Non-pigmented ciliary epithelial cell (primary cell): Measurements from ENCODE around the gene ZNF512.
"Not testable (repeated sequence)": the region's sequence is repeated elsewhere in the genome, so short reads cannot be mapped to it uniquely, and the experiment has no call there.

Experiments
- DNase-seq: peaks from one replicate; pipeline ENCODE4 v3.0.0-alpha.2; 2010; ENCODE audit warnings: low read depth

Gene ZNF512

DNA sequence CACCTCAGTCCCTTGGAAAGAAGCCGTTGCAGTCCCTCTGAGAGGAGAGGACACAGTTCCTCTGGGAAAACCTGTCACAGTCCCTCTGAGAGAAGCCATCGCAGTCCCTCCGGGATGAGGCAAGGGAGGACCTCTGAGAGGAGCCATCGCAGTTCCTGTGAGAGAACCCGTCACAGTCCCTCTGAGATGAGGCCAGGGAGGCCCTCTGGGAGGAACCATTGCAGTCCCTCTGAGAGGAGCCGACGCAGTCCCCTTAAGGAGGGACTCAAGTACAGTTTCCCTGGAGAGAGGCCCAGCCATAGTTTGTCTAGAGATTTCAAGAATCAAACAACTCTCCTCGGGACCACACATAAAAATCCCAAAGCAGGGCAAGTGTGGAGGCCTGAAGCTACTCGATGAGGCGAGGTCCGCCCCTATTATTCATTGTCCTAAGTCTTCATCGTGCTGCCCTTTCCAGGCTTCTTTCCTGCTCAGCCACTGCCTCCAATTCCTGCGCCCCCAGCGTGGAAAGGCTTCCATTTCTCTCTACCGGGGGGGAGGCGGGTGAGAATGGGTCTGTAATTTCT lies 630 bp upstream of the ZNF512 start:
- no peak for DNase-seq

DNA sequence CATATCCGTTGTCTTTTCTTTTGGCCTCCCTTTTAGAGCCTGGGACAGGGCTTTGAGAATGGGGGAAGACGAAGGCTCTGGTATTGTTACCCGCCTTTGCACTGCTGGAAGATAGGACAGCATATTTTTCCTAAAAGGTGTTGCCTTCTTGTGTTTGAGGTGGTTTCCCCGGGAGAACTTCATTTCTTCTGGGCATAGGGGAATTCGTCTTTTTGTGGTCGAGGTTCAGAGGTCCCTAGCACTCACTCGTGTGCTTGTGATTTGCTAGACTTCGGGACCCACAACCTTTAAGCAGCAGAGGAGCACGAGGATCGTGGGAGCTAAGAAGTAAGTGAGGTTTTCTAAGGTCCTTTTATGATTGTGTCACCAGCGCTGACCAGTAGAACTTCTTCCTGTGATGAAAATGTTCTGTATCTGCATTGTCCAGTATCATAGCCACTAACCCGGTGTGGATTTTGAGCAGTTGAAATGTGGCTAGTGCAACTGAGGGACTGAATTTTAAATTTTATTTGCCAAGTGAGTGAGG lies 611 bp downstream of the ZNF512 start:
- no peak for DNase-seq

DNA sequence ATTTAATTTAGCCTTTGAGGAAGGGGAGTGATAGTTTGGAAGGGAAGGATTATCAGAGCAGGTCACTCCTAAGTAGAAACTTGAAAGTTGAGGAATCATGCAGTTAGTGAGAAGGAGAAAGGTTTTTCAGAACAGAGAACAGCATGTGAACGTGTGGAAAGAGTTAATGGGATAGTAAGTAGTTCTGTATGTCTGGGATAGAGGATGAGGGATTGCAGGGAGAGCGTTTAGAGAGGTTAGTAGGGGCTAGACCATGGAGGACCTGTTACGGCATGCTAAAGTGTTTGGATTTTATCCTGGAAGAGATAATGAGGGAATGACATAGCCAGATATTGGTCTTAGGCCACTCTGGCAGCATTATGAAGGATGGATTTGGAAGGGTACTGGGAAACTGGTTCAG lies 1.8 kb downstream of the ZNF512 start:
- no peak for DNase-seq

DNA sequence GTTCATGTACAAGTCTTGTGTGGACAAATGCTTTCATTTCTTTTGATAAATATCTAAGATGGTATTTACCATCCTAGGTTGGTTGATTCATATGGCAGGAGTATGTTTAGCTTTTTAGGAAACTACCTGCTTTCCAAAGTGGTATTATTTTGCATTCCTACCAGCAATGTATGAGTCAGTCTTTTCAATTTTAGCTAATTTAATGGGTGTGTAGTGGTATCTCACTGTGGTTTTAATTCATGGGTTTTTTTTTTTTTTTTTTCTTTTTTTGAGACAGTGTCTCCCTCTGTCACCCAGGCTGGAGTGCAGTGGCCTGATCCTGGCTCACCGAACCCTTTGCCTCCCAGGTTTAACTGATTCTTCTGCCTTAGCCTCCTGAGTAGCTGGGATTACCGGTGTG lies 4.2 kb downstream of the ZNF512 start:
- DNase-seq: no peak

DNA sequence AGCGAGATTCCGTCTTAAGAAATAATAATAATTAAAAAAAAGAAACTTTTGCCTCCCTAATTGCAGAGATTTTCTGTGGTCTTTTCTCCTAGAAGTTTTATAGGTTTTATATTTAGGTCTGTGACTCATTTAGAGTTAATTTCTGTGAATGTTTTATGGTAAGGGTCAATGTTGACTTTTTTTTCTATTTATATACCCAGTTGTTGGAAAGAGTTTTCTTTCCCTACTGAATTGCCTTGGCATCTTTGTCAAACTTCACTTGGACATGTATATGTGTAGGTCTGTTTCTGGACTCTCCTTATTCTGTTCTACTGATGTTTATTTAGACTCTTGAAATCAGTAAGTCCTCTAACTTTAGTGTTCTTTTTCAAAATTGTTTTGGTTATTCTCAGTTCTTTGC lies 5.5 kb downstream of the ZNF512 start:
- DNase-seq: no peak

DNA sequence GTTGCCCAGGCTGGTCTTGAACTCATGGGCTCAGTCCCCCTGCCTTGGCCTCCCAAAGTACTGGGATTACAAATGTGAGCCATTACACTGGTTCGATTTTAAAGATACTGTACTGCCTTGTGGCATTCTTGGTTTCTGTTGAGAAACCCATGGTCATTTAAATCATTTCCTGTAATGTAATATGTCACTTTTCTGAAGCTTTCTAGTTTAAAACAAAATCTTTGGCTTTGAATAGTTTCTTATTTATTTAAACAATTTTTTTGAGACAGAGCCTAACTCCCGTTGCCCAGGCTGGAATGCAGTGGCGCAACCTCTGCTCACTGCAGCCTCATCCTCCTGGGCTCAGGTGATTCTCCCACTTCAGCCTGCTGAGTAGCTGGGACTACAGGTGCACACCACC lies 8.9 kb downstream of the ZNF512 start:
- DNase-seq: no peak

DNA sequence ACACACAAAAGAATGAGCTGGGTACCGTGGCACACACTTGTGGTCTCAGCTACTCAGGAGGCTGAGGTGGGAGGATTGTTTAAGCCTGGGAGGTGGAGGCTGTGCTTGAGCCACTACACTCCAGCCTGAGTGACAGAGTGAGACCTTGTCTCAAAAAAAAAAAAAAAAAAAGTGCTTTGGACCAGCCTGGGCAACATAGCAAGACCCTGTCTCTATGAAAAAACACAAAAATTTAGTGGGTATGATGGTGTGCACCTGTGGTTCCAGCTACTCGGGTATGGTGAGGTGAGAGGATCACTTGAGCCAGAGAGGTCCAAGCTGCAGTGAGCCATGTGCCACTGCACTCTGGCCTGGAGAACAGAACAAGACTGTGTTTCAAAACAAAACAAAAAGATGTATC lies 10.4 kb downstream of the ZNF512 start:
- no peak for DNase-seq

DNA sequence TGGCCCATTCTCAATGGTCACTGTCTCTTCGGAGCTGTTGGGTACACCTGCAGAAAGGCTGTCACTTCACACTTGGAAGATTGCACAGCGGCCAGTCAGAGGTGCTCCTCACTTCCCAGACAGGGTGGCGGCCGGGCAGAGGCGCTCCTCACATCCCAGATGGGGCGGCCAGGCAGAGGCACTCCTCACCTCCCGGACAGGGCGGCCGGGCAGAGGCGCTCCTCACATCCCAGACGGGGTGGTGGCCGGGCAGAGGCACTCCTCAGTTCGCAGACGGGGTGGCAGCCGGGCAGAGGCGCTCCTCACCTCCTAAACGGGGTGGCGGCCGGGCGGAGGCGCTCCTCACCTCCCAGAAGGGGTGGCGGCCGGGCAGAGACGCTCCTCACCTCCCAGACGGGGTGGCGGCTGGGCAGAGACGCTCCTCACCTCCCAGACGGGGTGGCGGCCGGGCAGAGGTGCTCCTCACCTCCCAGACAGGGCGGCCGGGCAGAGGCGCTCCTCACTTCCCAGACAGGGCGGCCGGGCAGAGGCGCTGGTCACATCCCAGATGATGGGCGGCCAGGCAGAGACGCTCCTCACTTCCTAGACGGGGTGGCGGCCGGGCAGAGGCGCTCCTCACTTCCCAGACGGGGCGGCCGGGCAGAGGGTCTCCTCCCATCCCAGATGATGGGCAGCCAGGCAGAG lies 11.3 kb downstream of the ZNF512 start:
- not testable (repeated sequence) for DNase-seq

DNA sequence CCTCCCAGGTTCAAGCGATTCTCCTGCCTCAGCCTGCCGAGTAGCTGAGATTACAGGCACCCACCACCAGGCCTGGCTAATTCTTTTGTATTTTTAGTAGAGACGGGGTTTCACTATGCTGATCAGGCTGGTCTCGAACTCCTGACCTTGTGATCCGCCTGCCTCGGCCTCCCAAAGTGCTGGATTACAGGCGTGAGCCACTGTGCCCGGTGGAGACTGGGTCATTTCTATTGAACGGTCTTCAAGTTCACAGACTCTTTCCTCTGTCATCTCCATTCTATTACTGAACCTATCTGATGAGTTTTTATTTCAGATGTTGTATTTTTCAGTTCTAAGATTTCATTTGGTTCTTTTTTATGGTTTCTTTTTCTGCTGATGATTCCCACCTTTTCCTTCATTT lies 12.6 kb downstream of the ZNF512 start:
- DNase-seq: not testable (repeated sequence)

DNA sequence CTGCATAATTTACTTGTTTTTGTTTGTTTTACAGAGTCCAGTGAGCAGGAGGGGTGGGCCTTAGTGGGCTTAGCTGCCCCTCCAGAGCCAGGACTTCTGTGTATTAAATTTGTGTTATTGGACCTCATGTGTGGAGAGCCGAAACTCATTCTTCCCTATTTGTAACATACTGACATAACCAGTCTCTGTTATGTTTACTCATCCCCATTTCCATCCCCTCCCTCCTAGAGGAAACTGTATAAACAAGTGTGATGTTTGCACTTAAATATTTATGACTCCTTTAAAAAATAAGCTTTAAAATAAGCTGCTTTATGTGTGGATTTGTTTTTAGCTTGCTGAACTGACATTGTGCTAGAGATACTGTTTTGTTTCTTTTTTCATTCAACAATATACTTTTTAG lies 13.8 kb downstream of the ZNF512 start:
- no peak for DNase-seq

DNA sequence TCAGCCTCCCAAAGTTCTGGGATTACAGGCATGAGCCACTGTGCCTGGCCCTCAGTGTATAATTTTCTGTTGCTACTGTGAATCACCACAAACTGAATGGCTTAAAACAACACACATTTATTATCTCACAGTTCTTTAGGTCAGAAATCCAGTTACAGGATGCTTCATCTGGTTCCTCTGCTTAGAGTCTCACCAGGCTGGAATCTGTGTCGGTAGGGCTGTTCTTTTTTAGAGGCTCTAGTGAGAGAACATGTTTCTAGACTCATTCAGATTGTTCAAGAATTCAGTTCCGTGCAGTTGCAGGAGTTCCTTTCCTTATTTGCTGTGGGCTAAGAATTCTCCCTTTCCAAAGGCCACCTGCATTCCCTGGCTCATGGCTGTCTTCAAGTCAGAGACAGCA lies 23.8 kb downstream of the ZNF512 start:
- peak; percentile 62 for DNase-seq

DNA sequence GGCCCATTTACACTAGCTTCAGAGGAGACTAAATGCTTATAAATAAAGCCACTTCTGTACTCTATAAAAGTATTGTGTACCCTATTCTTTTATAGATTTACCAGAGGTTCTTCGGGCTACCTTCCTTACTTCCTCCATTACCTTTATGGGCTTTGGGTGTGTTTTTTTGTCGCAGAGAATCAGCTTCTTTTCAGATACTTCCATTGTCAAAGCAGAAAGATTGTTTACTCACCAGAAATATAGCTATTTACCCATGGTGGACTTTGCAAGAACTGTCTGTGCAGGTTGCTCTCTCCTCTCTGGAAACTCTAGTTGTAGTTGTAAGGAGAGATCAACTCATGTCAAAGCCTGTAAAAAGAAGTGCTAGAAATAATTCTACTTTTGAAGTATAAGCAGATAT lies 31.1 kb downstream of the ZNF512 start:
- DNase-seq: no peak

DNA sequence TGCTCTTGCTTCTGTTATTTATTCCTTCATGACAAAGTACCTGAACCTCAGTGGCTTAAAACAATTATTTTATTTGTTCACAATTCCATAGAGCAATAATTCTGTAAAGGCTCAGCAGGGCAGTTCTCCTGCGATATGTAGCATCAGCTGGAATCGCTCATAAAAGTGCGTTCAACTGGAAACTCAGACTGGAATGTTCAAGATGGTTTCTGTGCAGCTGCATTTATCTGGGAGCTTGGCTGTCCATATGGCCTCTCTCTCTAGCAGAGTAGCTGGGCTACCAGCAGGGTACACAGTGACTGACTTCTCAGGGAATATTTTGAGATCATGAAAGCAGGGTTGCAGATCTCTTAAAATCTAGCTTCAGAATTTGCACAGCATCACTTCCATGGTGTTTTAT lies 32.5 kb downstream of the ZNF512 start:
- no peak for DNase-seq

DNA sequence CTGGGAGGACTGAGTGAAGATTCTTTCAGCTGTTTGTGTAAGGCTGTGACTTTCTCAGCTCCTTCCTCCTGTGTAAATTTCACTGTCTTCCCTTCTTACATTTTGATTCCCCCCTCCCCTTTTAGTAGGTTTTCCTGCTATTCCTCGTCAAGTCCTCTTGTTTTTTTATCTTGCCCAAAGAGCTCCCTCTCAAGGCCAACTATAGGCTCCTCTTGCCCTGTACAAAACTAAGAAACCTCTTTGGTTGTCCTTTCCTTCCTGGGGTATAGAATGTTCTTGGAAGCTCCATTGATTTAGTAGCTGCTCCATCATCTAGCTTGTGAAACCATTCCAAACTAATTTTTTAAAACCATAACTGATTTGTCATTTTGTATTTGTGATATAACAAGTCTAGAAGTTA lies 38.7 kb downstream of the ZNF512 start:
- no peak for DNase-seq

DNA sequence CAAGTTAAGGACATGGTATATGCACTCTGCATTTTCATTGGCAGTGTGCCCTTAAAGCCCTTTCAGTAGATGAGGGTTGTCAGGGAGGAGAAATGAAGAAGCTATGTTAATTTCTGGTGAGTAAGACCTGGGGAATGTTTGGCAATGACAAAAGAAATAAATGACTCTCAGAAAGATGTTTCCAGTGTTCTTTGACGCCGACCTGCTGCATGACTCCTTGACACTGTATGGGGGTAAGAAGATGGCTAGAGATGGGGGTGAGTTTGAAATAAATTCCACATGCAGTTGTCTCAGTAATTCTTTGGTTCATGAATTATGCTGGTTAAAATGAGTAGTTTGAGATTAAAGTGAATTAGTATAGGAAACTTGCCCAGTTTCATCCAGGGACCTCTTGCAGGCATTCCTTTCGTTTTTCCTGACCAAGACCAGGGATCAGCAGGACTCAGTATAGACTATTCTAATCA lies 40.1 kb downstream of the ZNF512 start:
- DNase-seq: peak; percentile 52

DNA sequence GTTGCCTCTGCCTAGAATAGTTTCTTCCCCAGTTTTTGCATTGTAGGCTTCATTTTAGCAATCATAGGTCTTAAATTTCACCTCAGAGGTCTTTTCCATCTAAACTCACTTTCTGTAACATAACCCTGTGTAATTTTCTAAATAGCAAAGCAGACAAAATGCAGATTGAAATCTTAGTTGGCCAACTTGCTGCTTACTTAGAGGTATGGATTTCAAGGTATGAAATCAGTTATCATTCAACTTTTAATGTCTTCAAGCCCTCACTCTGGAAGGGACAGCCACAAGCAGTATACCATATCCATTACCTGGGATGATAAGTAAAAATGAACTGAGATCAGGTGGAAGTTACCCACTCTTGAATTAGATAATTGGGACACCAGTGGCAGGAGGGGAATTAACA lies 42.1 kb downstream of the ZNF512 start:
- DNase-seq: no peak

DNA sequence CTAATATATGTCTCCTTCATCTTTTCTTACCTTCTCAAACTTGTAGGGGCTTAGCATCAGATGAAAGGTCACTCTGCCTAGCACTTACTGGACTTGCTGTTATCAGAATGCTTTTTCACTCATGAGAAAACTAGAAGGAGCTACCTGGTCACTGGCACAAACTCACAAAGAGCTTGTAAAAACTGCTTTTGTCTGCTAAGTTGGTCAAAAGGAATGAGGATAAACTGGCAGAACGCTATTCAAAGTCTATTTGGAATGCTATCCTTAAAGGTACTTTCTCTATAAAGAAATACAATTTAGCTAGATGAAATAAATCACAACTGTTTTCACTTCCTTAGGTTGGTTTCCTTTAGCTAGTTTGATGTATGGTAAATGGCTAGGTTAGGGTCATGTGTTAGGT lies 43.5 kb downstream of the ZNF512 start:
- DNase-seq: not testable (repeated sequence)

DNA sequence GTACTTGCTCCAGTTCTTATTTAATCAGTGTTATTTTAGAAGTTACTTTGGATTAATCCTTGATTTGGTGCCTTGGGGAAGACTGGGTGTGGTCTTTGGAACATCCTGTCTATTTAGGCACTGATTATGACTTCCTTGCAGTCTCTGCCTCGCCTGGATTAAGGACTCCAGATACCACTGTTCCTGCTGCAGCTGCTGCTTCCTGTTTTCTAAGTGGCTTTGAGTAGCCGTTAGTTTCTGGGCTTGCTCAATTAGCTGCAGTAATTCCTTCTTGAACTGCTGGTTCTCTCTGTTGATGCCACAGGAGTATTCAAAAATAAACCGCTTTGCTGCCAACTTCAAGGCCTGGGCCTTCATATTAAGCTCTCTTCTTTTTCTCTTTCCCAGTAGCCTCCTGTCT lies 44.1 kb downstream of the ZNF512 start:
- DNase-seq: not testable (repeated sequence)

DNA sequence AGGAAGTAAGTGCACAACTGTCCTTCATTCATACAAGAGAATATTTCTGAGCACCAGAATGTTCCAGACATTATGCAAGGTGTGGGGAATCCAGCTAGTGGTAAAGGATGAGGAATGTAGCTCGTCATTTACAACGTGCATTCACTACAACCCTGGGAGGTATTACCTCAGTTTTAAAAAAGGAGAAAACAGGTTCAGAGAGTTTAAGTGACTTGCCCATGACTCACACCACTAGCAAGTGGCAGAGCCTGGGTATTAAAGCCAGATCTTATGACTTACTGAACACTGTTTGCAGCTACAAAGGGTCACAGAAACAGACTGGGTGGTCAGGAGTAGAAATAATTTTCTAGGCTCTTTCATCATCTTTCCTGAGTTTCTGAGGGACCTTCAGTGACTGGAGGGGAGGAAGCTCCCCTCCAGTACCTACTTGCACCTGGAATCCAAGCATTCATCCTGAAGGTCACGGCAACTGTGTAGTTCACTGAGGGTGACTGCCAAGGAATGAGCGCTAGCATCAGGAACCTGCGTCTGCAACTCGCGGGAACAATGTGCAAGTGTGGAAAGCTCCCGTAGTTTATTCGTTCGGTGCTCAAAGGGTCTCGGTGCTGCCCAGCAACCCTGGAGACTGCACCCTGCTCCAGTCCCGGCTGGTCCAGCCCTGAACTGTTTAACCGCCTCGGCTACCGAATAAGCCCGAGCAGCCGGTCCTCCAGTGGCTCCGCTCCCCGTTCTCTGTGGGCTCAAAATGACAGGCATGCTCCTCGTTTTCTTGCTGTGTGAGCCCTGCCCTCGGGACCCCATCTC lies 45.3 kb downstream of the ZNF512 start:
- DNase-seq: peak; percentile 94

DNA sequence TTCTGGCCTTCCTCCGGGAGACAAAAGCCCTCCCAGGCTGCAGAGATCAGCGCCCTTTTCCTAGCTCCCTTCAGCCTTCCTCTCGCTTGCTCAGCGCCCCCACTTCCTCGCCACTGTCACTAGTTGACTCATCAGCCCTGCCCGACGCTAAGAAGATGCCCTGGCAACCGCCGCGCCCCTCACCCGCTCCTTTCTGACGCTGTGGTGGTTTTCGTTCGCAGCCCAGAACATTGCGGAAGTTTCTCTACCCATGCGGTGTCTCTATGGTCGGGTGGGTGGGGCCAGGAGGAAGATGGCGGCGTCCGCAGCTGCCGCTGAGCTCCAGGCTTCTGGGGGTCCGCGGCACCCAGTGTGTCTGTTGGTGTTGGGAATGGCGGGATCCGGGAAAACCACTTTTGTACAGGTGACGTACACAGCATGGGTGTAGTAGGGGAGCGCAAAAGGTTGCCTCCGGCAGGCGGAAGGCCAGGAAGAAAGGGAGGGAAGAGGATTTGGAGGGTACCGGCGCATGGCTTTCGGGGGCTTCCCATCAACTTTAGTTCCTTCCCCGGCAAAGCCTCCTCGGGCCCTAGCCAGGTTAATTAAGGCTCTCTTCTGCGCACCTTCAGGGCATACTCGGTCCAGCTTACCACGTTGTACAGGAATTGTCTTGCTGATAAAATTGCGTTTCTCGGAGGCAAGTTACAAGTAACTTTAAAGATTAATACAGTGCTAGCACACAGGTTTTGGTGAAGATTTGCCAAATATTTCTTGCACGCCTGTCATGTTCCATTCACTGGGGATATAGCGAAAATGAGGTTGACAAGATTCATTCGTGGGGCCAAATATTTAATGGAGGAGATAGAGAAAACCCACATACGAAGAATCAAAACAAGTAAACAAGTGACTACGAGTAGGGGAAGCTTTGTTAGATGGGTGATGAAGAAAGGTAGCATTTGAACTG lies 46.2 kb downstream of the ZNF512 start, which contains the start of the genes CCDC121 and GPN1:
Gene CCDC121 (minus strand): TSS at position 246 of the 943 bp plus-strand sequence. CDS start 1,213 bp downstream, outside the sequence.
Gene GPN1 (plus strand): TSS at position 284 of the 943 bp plus-strand sequence. CDS start 9 bp downstream, at position 293.
- DNase-seq: peak; percentile 68

DNA sequence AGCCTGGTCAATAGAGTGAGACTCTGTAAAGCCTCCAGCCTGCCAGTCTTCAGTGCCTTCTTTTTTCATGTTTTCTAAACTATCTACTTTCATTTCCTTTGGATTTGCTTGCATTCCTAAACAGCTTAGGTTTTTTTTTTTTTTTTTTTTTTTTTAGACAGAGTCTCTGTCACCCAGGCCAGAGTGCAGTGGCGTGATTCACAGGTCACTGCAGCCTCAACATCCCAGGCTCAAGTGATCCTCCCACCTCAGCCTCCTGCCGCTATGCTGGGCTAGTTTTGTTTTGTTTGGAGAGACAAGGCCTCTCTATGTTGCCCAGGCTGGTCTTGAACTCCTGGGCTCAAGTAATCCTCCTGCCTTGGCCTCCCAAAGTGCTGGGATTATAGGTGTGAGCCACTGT lies 47.4 kb downstream of the ZNF512 start:
- DNase-seq: not testable (repeated sequence)

DNA sequence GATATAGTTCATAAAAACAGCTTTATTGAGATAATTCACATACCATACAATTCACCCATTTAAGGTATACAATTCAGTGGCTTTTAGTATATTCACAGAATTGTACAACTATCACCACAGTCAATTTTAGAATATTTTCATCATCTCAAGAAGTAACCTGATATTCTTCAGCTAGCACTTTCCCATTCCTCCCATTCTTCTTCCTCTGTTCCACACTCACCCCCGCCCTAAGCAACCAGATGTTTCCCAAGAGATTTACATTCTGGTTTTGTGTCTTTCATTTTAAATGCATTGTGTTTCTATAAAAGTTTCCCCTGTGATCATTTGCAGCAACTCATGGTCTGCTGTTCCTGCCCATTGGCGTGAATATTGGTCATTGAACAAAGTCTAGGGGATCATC lies 51.4 kb downstream of the ZNF512 start:
- DNase-seq: no peak
